Transverse colon (tissue), 4 donors: ENCODE data around the gene GLCE.

Source experiments
- POLR2A ChIP-seq: fragments of 450-650 bp; IDR thresholded peaks from one replicate; pipeline ENCODE4 v1.6.1; 2016; ENCODE audit warnings: antibody characterized with exemption, mild to moderate bottlenecking, moderate library complexity
- POLR2AphosphoS5 ChIP-seq, 3 donors: sonication (generic); formaldehyde crosslinking; IDR thresholded peaks; one replicate each; pipeline ENCODE4 v1.6.1; 2016; ENCODE audit warnings: antibody characterized with exemption in 3 of 3
- TF ChIP-seq, protein P1 (sequence below), 5 experiments: fragments of 200-600 bp in 3 of 5; fragments of 450-650 bp in 2 of 5; sonication (generic) in 3 of 5; IDR thresholded peaks; 1 replicate in 2 of 5; 2 replicates in 3 of 5; pipeline ENCODE4 v1.5.1; 2016 to 2017; ENCODE audit warnings: antibody characterized with exemption in 5 of 5, inconsistent platforms in 3 of 5, mild to moderate bottlenecking in 2 of 5, moderate library complexity in 1 of 5

GRCh38 chr15:69145149-69145693 is 15.2 kb upstream of the GLCE start:
- TF ChIP-seq POLR2A = no peak
- TF ChIP-seq, protein P1, sequence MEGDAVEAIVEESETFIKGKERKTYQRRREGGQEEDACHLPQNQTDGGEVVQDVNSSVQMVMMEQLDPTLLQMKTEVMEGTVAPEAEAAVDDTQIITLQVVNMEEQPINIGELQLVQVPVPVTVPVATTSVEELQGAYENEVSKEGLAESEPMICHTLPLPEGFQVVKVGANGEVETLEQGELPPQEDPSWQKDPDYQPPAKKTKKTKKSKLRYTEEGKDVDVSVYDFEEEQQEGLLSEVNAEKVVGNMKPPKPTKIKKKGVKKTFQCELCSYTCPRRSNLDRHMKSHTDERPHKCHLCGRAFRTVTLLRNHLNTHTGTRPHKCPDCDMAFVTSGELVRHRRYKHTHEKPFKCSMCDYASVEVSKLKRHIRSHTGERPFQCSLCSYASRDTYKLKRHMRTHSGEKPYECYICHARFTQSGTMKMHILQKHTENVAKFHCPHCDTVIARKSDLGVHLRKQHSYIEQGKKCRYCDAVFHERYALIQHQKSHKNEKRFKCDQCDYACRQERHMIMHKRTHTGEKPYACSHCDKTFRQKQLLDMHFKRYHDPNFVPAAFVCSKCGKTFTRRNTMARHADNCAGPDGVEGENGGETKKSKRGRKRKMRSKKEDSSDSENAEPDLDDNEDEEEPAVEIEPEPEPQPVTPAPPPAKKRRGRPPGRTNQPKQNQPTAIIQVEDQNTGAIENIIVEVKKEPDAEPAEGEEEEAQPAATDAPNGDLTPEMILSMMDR (IDR thresholded peaks at IDR 0.05) = no peak
- no peak for TF ChIP-seq POLR2AphosphoS5 (IDR thresholded peaks at IDR 0.05)
